Trophoblast cell (in vitro differentiated cells and primary cell): Measurements from ENCODE around the gene ERG.

Source experiments
- DNase-seq, 2 donors: peaks; one replicate each; pipeline ENCODE4 v3.0.0-alpha.2; 2016
- H2AFZ ChIP-seq: 2 replicates; pipeline ENCODE4 v1.6.1; 2013; ENCODE audit warnings: low read length, moderate library complexity, mild to moderate bottlenecking; ENCODE audit not compliant: insufficient read depth, poor library complexity
- H2AK5ac ChIP-seq: 2 replicates; pipeline ENCODE4 v1.6.1; 2013; ENCODE audit warnings: mild to moderate bottlenecking, low read length
- H2BK120ac ChIP-seq: 2 replicates; pipeline ENCODE4 v1.6.1; 2013; ENCODE audit warnings: low read length, mild to moderate bottlenecking, moderate library complexity; ENCODE audit not compliant: insufficient read depth, poor library complexity
- H2BK12ac ChIP-seq: 2 replicates; pipeline ENCODE4 v1.6.1; 2013; ENCODE audit warnings: mild to moderate bottlenecking, low read length, moderate library complexity
- H2BK5ac ChIP-seq: 2 replicates; pipeline ENCODE4 v1.6.1; 2013; ENCODE audit warnings: low read length, low read depth, moderate library complexity, mild to moderate bottlenecking; ENCODE audit not compliant: poor library complexity
- H3K14ac ChIP-seq: 2 replicates; pipeline ENCODE4 v1.6.1; 2013; ENCODE audit warnings: mild to moderate bottlenecking, low read length
- H3K18ac ChIP-seq: 2 replicates; pipeline ENCODE4 v1.6.1; 2013; ENCODE audit warnings: mild to moderate bottlenecking, low read length
- H3K23ac ChIP-seq: 2 replicates; pipeline ENCODE4 v1.6.1; 2013; ENCODE audit warnings: low read length
- H3K27ac ChIP-seq: 2 replicates; pipeline ENCODE4 v1.5.1; 2013; ENCODE audit warnings: low read depth, mild to moderate bottlenecking, inconsistent platforms, low read length, moderate library complexity
- H3K27me3 ChIP-seq: 2 replicates; pipeline ENCODE4 v1.6.1; 2013; ENCODE audit warnings: inconsistent platforms, mild to moderate bottlenecking, low read length, moderate library complexity; ENCODE audit not compliant: insufficient read depth
- H3K36me3 ChIP-seq, 2 experiments: 1 replicate in 1 of 2; 2 replicates in 1 of 2; pipeline ENCODE4 v1.6.1; 2013; ENCODE audit warnings: low read length in 2 of 2, mild to moderate bottlenecking in 2 of 2, moderate library complexity in 1 of 2; ENCODE audit not compliant: insufficient read depth in 2 of 2, control insufficient read depth in 1 of 2
- H3K4ac ChIP-seq: 2 replicates; pipeline ENCODE4 v1.6.1; 2013; ENCODE audit warnings: low read depth, mild to moderate bottlenecking, low read length, moderate library complexity
- H3K4me1 ChIP-seq, 2 experiments: 1 replicate in 1 of 2; 2 replicates in 1 of 2; pipeline ENCODE4 v1.6.1; 2013; ENCODE audit warnings: low read length in 2 of 2, mild to moderate bottlenecking in 2 of 2, moderate library complexity in 1 of 2; ENCODE audit not compliant: insufficient read depth in 2 of 2, control insufficient read depth in 1 of 2
- H3K4me2 ChIP-seq: 2 replicates; pipeline ENCODE4 v1.6.1; 2013; ENCODE audit warnings: inconsistent platforms, mild to moderate bottlenecking, low read length, moderate library complexity
- H3K4me3 ChIP-seq: 2 replicates; pipeline ENCODE4 v1.5.1; 2013; ENCODE audit warnings: mild to moderate bottlenecking, low read depth, low read length, inconsistent platforms
- H3K79me1 ChIP-seq: one replicate; pipeline ENCODE4 v1.6.1; 2013; ENCODE audit warnings: low read length
- H3K79me2 ChIP-seq: 2 replicates; pipeline ENCODE4 v1.6.1; 2013; ENCODE audit warnings: low read length, mild to moderate bottlenecking; ENCODE audit not compliant: control insufficient read depth, insufficient read depth, poor library complexity
- H3K9ac ChIP-seq: 2 replicates; pipeline ENCODE4 v1.6.1; 2013; ENCODE audit warnings: mild to moderate bottlenecking, low read length
- H3K9me3 ChIP-seq: 2 replicates; pipeline ENCODE4 v1.6.1; 2013; ENCODE audit warnings: low read depth, mild to moderate bottlenecking, control low read depth, inconsistent platforms, low read length; ENCODE audit not compliant: insufficient read depth
- H4K12ac ChIP-seq: 2 replicates; pipeline ENCODE4 v1.6.1; 2013; ENCODE audit warnings: low read depth, mild to moderate bottlenecking, low read length, moderate library complexity
- H4K8ac ChIP-seq: 2 replicates; pipeline ENCODE4 v1.6.1; 2013; ENCODE audit warnings: low read depth, mild to moderate bottlenecking, low read length, moderate library complexity
- H4K91ac ChIP-seq: one replicate; pipeline ENCODE4 v1.6.1; 2013; ENCODE audit warnings: low read depth, mild to moderate bottlenecking, low read length, moderate library complexity
- WGBS: extraction: QIAGEN DNeasy Blood & Tissue Kit; methylation state at CpG from one replicate; pipeline ENCODE4 v1.1.7; 2013; ENCODE audit warnings: missing lambda C conversion rate; ENCODE audit not compliant: insufficient read length, insufficient coverage; ENCODE audit errors: extremely low coverage; 5-methylcytosine and 5-hydroxymethylcytosine counted together

The ERG gene

GRCh38 chr21:38505654-38506523 is 7.6 kb upstream of the ERG start:
- no peak overlapping the region for H3K9ac ChIP-seq
- H3K36me3 ChIP-seq: no peaks in the 10 kb centered on the region
- no peak overlapping the region for H4K8ac ChIP-seq
- DNase-seq: peak; percentile 42 to 77
- no peak overlapping the region for H3K23ac ChIP-seq
- H2AK5ac ChIP-seq: no peak overlapping the region
- no peak overlapping the region for H3K4me2 ChIP-seq
- no peak overlapping the region for H3K14ac ChIP-seq
- H3K27ac ChIP-seq: no peak overlapping the region
- peaks cover 4 to 7% of the 10 kb centered on the region in 2 experiments for H3K4me1 ChIP-seq
- H4K91ac ChIP-seq: no peak overlapping the region
- no peak overlapping the region for H3K4ac ChIP-seq
- H2BK5ac ChIP-seq: no peak overlapping the region
- no CpG with 5 or more reads among the region's 9 CpGs for WGBS
- no peak overlapping the region for H2AFZ ChIP-seq
- H2BK120ac ChIP-seq: no peak overlapping the region
- no peaks in the 10 kb centered on the region for H3K27me3 ChIP-seq
- H2BK12ac ChIP-seq: no peak overlapping the region
- H4K12ac ChIP-seq: no peak overlapping the region
- H3K9me3 ChIP-seq: no peaks in the 10 kb centered on the region
- no peaks in the 10 kb centered on the region for H3K79me2 ChIP-seq
- no peak overlapping the region for H3K18ac ChIP-seq
- no peaks in the 10 kb centered on the region for H3K79me1 ChIP-seq
- H3K4me3 ChIP-seq: no peak overlapping the region

DNA sequence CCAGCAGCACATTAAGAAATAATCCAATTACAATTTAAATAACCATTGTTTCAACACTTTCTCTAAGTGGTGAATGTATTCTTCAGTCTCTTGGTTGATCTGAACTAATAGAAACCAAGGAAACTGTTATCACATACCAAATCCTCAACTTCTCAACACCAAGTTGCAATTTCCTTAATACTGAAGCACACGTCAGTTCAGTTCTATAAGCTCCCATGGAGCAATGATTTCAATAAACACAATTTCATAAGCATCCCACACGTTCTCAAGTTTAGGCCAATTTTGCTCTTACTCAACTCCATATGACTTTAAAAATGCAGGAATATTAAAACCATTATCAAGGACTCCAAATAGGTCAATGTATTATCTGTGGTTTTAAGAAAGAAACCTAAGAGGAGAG is 5.8 kb upstream of the ERG start:
- peak overlapping the region; percentile 6 for H3K4me2 ChIP-seq
- no peak overlapping the region for H3K4me3 ChIP-seq
- no peaks in the 10 kb centered on the region for H3K27me3 ChIP-seq
- H2AK5ac ChIP-seq: no peak overlapping the region
- no peak overlapping the region for H3K14ac ChIP-seq
- H2BK5ac ChIP-seq: no peak overlapping the region
- no peak overlapping the region for H3K9ac ChIP-seq
- no peak overlapping the region for H3K27ac ChIP-seq
- H2AFZ ChIP-seq: no peak overlapping the region
- H3K18ac ChIP-seq: no peak overlapping the region
- H3K79me1 ChIP-seq: no peaks in the 10 kb centered on the region
- no peak for DNase-seq
- no peak overlapping the region for H2BK120ac ChIP-seq
- no peak overlapping the region for H3K23ac ChIP-seq
- H3K79me2 ChIP-seq: no peaks in the 10 kb centered on the region
- H3K9me3 ChIP-seq: no peaks in the 10 kb centered on the region
- no peaks in the 10 kb centered on the region for H3K36me3 ChIP-seq
- peaks cover 4 to 7% of the 10 kb centered on the region in 2 experiments for H3K4me1 ChIP-seq
- no peak overlapping the region for H2BK12ac ChIP-seq
- no peak overlapping the region for H4K12ac ChIP-seq
- no CpG with 5 or more reads among the region's 2 CpGs for WGBS
- H3K4ac ChIP-seq: no peak overlapping the region
- H4K91ac ChIP-seq: no peak overlapping the region
- H4K8ac ChIP-seq: no peak overlapping the region

DNA sequence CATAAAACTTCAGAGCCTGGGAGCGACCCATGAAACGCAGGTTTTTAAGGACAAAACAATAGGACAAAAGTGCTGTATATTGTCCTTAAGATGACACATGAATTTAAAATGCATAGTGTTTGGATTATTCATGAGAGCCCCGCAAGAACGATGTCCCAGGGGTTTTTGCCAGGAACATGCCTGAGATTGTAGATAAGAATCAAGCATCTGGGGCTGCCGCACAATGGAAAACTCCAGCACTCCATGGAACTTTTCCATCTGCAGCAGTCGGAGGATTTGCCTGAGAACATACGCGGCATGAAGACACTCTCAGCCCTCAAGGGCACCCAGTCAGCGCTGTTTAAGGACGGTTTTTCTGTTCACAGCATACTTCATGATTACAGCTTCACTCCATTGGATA is 5.3 kb upstream of the ERG start:
- no peak overlapping the region for H4K8ac ChIP-seq
- H3K27ac ChIP-seq: no peak overlapping the region
- peaks cover 4 to 7% of the 10 kb centered on the region in 2 experiments for H3K4me1 ChIP-seq

DNA sequence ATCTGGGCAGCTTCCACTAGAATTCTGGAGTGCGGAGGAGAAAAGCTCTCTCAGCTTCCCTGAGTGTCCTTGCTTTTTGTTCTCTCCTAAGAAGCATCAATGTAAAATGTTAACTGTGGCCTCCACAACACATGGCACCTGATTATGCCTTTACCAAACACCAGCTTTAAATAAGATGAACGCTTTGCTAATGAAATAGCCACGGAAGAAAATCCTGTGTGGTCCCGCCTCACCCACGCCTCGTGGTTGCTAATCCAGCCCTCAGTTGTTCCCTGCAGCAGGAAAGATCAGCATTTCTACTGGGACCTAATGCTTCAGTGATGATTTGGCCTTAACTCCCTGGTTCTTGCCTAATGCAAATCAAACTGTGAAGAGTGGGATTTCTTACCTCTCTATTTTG is 1.8 kb upstream of the ERG start:
- H3K4me3 ChIP-seq: no peak overlapping the region
- H3K79me1 ChIP-seq: no peaks in the 10 kb centered on the region
- H2AFZ ChIP-seq: no peak overlapping the region
- no peak overlapping the region for H4K91ac ChIP-seq
- H3K79me2 ChIP-seq: no peaks in the 10 kb centered on the region
- H3K4me2 ChIP-seq: no peak overlapping the region
- no peak overlapping the region for H2BK120ac ChIP-seq
- no peak for DNase-seq
- H2AK5ac ChIP-seq: no peak overlapping the region
- no peak overlapping the region for H3K4ac ChIP-seq
- H3K18ac ChIP-seq: no peak overlapping the region
- no peak overlapping the region for H2BK5ac ChIP-seq
- H3K4me1 ChIP-seq: peaks cover 4 to 7% of the 10 kb centered on the region in 2 experiments
- no peak overlapping the region for H3K23ac ChIP-seq
- peak overlapping the region; percentile 72 for H3K9ac ChIP-seq
- no peak overlapping the region for H2BK12ac ChIP-seq
- no peaks in the 10 kb centered on the region for H3K36me3 ChIP-seq
- no peaks in the 10 kb centered on the region for H3K27me3 ChIP-seq
- no CpG with 5 or more reads among the region's 6 CpGs for WGBS
- H3K9me3 ChIP-seq: no peaks in the 10 kb centered on the region
- H4K8ac ChIP-seq: no peak overlapping the region
- no peak overlapping the region for H3K14ac ChIP-seq
- H4K12ac ChIP-seq: no peak overlapping the region
- no peak overlapping the region for H3K27ac ChIP-seq

More for the DNA sequence above, 5.3 kb upstream of the ERG start:
- Histone ChIP-seq H3K4me2 (peak overlapping the region; percentile 6), H3K36me3 (no peaks in the 10 kb centered on the region), H3K27me3 (no peaks in the 10 kb centered on the region), H2AK5ac (no peak overlapping the region), H3K79me2 (no peaks in the 10 kb centered on the region), H4K91ac (no peak overlapping the region), H3K23ac (no peak overlapping the region), H3K4ac (no peak overlapping the region), H2BK5ac (no peak overlapping the region), H2AFZ (no peak overlapping the region), H3K9ac (no peak overlapping the region), H3K79me1 (no peaks in the 10 kb centered on the region), H2BK120ac (no peak overlapping the region), H3K4me3 (no peak overlapping the region), H3K18ac (no peak overlapping the region), H3K14ac (no peak overlapping the region), H2BK12ac (peak overlapping the region; percentile 50), H4K12ac (no peak overlapping the region), H3K9me3 (no peaks in the 10 kb centered on the region)
- WGBS: no CpG with 5 or more reads among the region's 10 CpGs
- peak; percentile 89 to 91 for DNase-seq
